Measurements from ENCODE around the gene EFNA5. TPM values are rescaled to one million over a fixed set of nuclear protein-coding genes. Genes with fewer than 3 reads are reported as not detected.
A peak's percentile ranks its signal among the peaks of the same experiment; 100 is the strongest.

Gene EFNA5
- total and polyA plus RNA-seq, 2 donors = 1.7 to 3.6 TPM

GRCh38 chr5:107604990-107605389 lies 65.7 kb downstream of the EFNA5 start:
- Histone ChIP-seq H3K36me3 (ENCODE audit: control insufficient read depth in 2 of 2, insufficient read depth in 2 of 2, low read length in 1 of 2) (no peaks in the 10 kb centered on the region), H3K27me3 (ENCODE audit: control insufficient read depth in 2 of 2, insufficient read depth in 1 of 2, low read length in 1 of 2) (no peaks in the 10 kb centered on the region), H3K4me3 (ENCODE audit: low read length in 2 of 2) (no peak overlapping the region), H3K27ac (ENCODE audit: low read depth in 1 of 2, low read length in 1 of 2) (no peak overlapping the region), H3K9me3 (ENCODE audit: control insufficient read depth in 2 of 2, insufficient read depth in 1 of 2, low read length in 1 of 2) (no peaks in the 10 kb centered on the region), H3K4me1 (ENCODE audit: control insufficient read depth in 2 of 2, insufficient read depth in 2 of 2, low read length in 2 of 2) (peaks cover 4 to 18% of the 10 kb centered on the region in 2 donors)
- WGBS = 7% methylated on average over 3 of the region's 3 CpGs
- DNase-seq (ENCODE audit: low read depth in 6 of 9, low spot score in 9 of 9) = peak in 6 of 9 donors; percentile 4 to 54 (median 10)

DNA sequence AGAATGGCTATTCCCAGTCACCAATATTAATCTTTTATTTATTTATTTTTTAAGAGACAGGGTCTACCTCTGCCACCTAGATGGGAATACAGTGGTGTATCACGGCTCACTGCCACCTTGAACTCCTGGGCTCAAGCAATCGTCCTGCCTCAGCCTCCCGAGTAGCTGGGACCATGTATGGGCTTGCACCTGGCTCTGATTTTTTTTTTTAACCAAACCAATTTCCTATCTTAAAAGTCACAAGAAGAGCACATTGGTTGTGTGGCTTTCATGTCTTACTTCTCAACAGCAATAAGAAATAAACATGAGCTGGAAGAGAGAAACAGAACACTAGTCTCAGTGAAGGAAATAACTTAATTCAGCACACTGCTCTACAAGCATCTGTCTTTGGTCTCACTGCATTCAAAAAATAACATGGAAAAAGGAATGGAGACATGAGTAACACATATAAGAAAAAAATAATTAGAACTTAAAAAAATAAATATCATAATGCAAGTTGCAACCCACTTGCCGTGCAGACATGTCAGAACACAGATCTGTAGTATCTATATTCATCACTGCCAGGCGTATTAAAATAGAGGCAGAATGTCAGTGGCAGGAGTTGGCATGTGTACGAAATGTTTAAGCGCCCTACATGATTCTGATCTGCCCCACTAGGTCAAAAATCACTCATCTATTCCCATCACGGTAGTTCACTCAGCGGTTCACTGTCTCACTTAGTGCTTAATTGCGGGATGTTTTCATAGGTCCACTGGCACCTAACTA lies 66.4 kb downstream of the EFNA5 start:
- WGBS = 79% methylated on average over 10 of the region's 10 CpGs

DNA sequence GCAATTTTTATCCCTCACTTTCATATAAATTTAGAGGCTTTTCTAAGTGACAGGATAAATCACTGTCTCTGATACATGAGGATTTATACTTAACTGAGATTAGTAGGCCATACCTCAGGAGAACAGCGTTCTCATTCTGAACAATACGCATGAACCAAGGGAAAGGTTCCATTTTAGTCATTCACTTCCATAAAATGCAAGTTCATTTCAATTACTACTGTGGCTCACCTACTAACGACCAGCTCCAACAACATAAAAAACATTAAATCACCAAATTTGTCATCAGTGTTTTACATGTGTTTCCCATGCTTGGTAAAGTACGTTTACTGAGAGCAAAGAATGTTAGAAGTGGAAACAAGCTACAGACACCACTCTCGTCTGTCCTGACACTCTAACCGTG lies 67.4 kb downstream of the EFNA5 start:
- H3K36me3 ChIP-seq (ENCODE audit: control insufficient read depth in 2 of 2, insufficient read depth in 2 of 2, low read length in 1 of 2) = no peaks in the 10 kb centered on the region
- no peak overlapping the region for H3K27ac ChIP-seq (ENCODE audit: low read depth in 1 of 2, low read length in 1 of 2)
- no peaks in the 10 kb centered on the region for H3K9me3 ChIP-seq (ENCODE audit: control insufficient read depth in 2 of 2, insufficient read depth in 1 of 2, low read length in 1 of 2)
- no peak overlapping the region for H3K4me3 ChIP-seq (ENCODE audit: low read length in 2 of 2)
- H3K4me1 ChIP-seq (ENCODE audit: control insufficient read depth in 2 of 2, insufficient read depth in 2 of 2, low read length in 2 of 2) = peaks cover 4 to 18% of the 10 kb centered on the region in 2 donors
- 91% methylated on average over 6 of the region's 6 CpGs for WGBS
- no peak for DNase-seq (ENCODE audit: low read depth in 6 of 9, low spot score in 9 of 9)
- no peaks in the 10 kb centered on the region for H3K27me3 ChIP-seq (ENCODE audit: control insufficient read depth in 2 of 2, insufficient read depth in 1 of 2, low read length in 1 of 2)

More for the DNA sequence above, 66.4 kb downstream of the EFNA5 start:
- Histone ChIP-seq H3K36me3 (ENCODE audit: control insufficient read depth in 2 of 2, insufficient read depth in 2 of 2, low read length in 1 of 2) (no peaks in the 10 kb centered on the region), H3K4me1 (ENCODE audit: control insufficient read depth in 2 of 2, insufficient read depth in 2 of 2, low read length in 2 of 2) (peaks cover 4 to 18% of the 10 kb centered on the region in 2 donors), H3K9me3 (ENCODE audit: control insufficient read depth in 2 of 2, insufficient read depth in 1 of 2, low read length in 1 of 2) (no peaks in the 10 kb centered on the region), H3K27me3 (ENCODE audit: control insufficient read depth in 2 of 2, insufficient read depth in 1 of 2, low read length in 1 of 2) (no peaks in the 10 kb centered on the region), H3K4me3 (ENCODE audit: low read length in 2 of 2) (no peak overlapping the region), H3K27ac (ENCODE audit: low read depth in 1 of 2, low read length in 1 of 2) (no peak overlapping the region)
- DNase-seq (ENCODE audit: low read depth in 6 of 9, low spot score in 9 of 9) = peak in 1 of 9 donors; percentile 15

DNA sequence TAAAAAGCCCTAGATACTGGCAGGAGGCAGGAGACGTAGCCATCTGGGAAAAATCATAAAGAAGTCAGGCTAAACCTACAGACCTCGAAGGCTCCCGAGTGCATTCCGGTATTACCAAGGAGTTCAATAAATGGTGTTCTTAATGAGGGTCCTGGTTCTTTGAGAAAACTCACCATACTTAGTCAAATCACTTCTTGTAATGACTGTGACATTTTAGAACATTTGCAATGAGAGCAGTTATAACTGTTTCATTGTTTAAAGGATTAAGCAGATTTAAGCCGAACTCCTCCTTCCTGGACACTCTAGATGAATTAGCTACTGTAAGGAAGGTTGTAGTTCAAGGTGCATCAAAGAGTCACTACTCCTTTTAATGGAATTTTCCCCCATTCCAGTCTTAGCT lies 67.8 kb downstream of the EFNA5 start:
- no peak for DNase-seq (ENCODE audit: low read depth in 6 of 9, low spot score in 9 of 9)
- Histone ChIP-seq H3K4me3 (ENCODE audit: low read length in 2 of 2) (no peak overlapping the region), H3K27me3 (ENCODE audit: control insufficient read depth in 2 of 2, insufficient read depth in 1 of 2, low read length in 1 of 2) (no peaks in the 10 kb centered on the region), H3K4me1 (ENCODE audit: control insufficient read depth in 2 of 2, insufficient read depth in 2 of 2, low read length in 2 of 2) (peaks cover 4 to 18% of the 10 kb centered on the region in 2 donors), H3K27ac (ENCODE audit: low read depth in 1 of 2, low read length in 1 of 2) (no peak overlapping the region), H3K36me3 (ENCODE audit: control insufficient read depth in 2 of 2, insufficient read depth in 2 of 2, low read length in 1 of 2) (no peaks in the 10 kb centered on the region), H3K9me3 (ENCODE audit: control insufficient read depth in 2 of 2, insufficient read depth in 1 of 2, low read length in 1 of 2) (no peaks in the 10 kb centered on the region)
- 98% methylated on average over 5 of the region's 5 CpGs for WGBS

DNA sequence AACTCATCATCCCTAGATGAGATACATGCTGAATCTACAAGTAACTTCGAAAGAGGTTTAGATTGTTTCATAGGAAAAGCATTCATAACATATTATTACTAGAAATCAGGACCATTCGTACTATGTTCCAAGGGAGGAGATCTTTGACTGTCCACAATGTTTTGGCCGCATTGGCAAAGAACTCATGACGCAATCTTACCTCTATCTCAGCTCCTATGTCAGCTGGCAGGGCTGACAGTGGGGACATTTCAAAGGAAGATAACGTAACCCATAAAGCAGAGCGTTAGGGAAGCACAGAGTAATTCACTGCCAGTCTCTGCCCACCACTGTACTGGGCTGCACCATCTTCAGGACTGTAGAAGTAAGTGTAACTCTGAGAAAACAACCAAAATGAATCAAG lies 69.7 kb downstream of the EFNA5 start:
- H3K27ac ChIP-seq (ENCODE audit: low read depth in 1 of 2, low read length in 1 of 2) = no peak overlapping the region
- no peaks in the 10 kb centered on the region for H3K9me3 ChIP-seq (ENCODE audit: control insufficient read depth in 2 of 2, insufficient read depth in 1 of 2, low read length in 1 of 2)
- DNase-seq (ENCODE audit: low read depth in 6 of 9, low spot score in 9 of 9) = no peak
- no peaks in the 10 kb centered on the region for H3K36me3 ChIP-seq (ENCODE audit: control insufficient read depth in 2 of 2, insufficient read depth in 2 of 2, low read length in 1 of 2)
- 98% methylated on average over 6 of the region's 6 CpGs for WGBS
- no peak overlapping the region for H3K4me3 ChIP-seq (ENCODE audit: low read length in 2 of 2)
- H3K27me3 ChIP-seq (ENCODE audit: control insufficient read depth in 2 of 2, insufficient read depth in 1 of 2, low read length in 1 of 2) = no peaks in the 10 kb centered on the region
- peaks cover 4 to 18% of the 10 kb centered on the region in 2 donors for H3K4me1 ChIP-seq (ENCODE audit: control insufficient read depth in 2 of 2, insufficient read depth in 2 of 2, low read length in 2 of 2)

DNA sequence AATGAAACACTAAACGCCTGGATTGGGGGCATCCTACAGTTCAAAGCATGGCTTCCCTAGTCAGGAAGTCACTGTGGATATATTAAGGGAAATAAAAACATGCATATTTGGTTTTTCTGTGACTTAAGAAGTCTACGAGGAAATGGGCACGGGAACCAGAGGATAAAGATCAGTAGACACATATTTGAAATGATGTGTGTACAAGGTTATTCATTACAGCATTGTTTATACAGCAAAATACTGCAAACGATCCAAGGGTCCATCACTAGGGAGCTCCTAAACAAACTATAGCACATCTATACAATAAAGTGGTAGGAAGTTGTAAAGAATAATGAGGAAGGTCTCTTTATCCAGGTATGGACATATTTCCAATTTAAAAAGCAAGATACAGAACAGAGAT lies 71.8 kb downstream of the EFNA5 start:
- no peak for DNase-seq (ENCODE audit: low read depth in 6 of 9, low spot score in 9 of 9)
- Histone ChIP-seq H3K4me1 (ENCODE audit: control insufficient read depth in 2 of 2, insufficient read depth in 2 of 2, low read length in 2 of 2) (no peaks in the 10 kb centered on the region), H3K9me3 (ENCODE audit: control insufficient read depth in 2 of 2, insufficient read depth in 1 of 2, low read length in 1 of 2) (no peaks in the 10 kb centered on the region), H3K4me3 (ENCODE audit: low read length in 2 of 2) (no peak overlapping the region), H3K27ac (ENCODE audit: low read depth in 1 of 2, low read length in 1 of 2) (no peak overlapping the region), H3K36me3 (ENCODE audit: control insufficient read depth in 2 of 2, insufficient read depth in 2 of 2, low read length in 1 of 2) (no peaks in the 10 kb centered on the region), H3K27me3 (ENCODE audit: control insufficient read depth in 2 of 2, insufficient read depth in 1 of 2, low read length in 1 of 2) (no peaks in the 10 kb centered on the region)
- 92% methylated on average over 4 of the region's 4 CpGs for WGBS

DNA sequence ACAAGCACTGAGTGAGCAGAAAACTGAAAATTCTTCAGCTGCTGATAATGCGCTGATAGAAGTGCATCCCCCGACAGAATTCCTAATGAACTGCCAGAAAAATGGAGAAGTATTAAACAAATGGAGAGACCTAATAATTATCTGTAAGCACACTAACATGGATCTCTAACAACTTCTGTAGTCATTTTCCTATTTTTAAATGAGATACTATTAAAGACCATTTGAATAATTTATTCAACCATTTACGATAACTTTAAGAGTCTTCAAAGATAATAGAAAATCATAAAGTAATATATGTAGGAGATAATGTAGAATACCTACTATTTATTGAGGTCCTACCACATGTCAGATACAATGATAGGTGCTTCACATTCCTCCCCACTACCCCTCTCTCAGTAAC lies 72.9 kb downstream of the EFNA5 start:
- no peak overlapping the region for H3K4me3 ChIP-seq (ENCODE audit: low read length in 2 of 2)
- no peaks in the 10 kb centered on the region for H3K36me3 ChIP-seq (ENCODE audit: control insufficient read depth in 2 of 2, insufficient read depth in 2 of 2, low read length in 1 of 2)
- H3K9me3 ChIP-seq (ENCODE audit: control insufficient read depth in 2 of 2, insufficient read depth in 1 of 2, low read length in 1 of 2) = no peaks in the 10 kb centered on the region
- H3K4me1 ChIP-seq (ENCODE audit: control insufficient read depth in 2 of 2, insufficient read depth in 2 of 2, low read length in 2 of 2) = no peaks in the 10 kb centered on the region
- 98% methylated on average over 3 of the region's 3 CpGs for WGBS
- H3K27ac ChIP-seq (ENCODE audit: low read depth in 1 of 2, low read length in 1 of 2) = no peak overlapping the region
- no peak for DNase-seq (ENCODE audit: low read depth in 6 of 9, low spot score in 9 of 9)
- H3K27me3 ChIP-seq (ENCODE audit: control insufficient read depth in 2 of 2, insufficient read depth in 1 of 2, low read length in 1 of 2) = no peaks in the 10 kb centered on the region

DNA sequence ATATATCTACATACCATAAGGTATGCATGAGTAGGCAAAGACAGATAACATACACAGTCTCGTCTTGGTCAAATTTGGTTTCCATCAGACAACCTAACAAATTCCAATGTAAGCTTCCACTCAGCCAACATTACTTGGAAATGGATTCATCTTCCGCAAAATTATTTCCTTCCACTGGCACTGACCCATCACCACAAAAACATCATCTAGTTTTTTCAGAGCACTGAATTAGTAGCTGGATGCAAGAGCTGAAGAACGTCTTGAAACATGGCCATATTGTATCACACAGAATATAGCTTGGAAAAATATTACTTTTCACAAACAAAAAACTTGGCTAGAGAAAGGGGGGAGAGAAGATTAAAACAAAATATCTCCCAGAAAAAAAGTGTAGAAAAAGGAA lies 73.5 kb downstream of the EFNA5 start:
- H3K9me3 ChIP-seq (ENCODE audit: control insufficient read depth in 2 of 2, insufficient read depth in 1 of 2, low read length in 1 of 2) = no peaks in the 10 kb centered on the region
- no peak overlapping the region for H3K27ac ChIP-seq (ENCODE audit: low read depth in 1 of 2, low read length in 1 of 2)
- H3K36me3 ChIP-seq (ENCODE audit: control insufficient read depth in 2 of 2, insufficient read depth in 2 of 2, low read length in 1 of 2) = no peaks in the 10 kb centered on the region
- DNase-seq (ENCODE audit: low read depth in 6 of 9, low spot score in 9 of 9) = no peak
- 94% methylated on average over 3 of the region's 3 CpGs for WGBS
- no peaks in the 10 kb centered on the region for H3K27me3 ChIP-seq (ENCODE audit: control insufficient read depth in 2 of 2, insufficient read depth in 1 of 2, low read length in 1 of 2)
- H3K4me3 ChIP-seq (ENCODE audit: low read length in 2 of 2) = no peak overlapping the region
- H3K4me1 ChIP-seq (ENCODE audit: control insufficient read depth in 2 of 2, insufficient read depth in 2 of 2, low read length in 2 of 2) = no peaks in the 10 kb centered on the region

- H3K9me3 ChIP-seq (ENCODE audit: control insufficient read depth in 2 of 2, insufficient read depth in 1 of 2, low read length in 1 of 2) = no peaks in the 10 kb centered on the region
- no peak overlapping the region for H3K27ac ChIP-seq (ENCODE audit: low read depth in 1 of 2, low read length in 1 of 2)
- no peaks in the 10 kb centered on the region for H3K4me1 ChIP-seq (ENCODE audit: control insufficient read depth in 2 of 2, insufficient read depth in 2 of 2, low read length in 2 of 2)
- H3K27me3 ChIP-seq (ENCODE audit: control insufficient read depth in 2 of 2, insufficient read depth in 1 of 2, low read length in 1 of 2) = no peaks in the 10 kb centered on the region
- no peak overlapping the region for H3K4me3 ChIP-seq (ENCODE audit: low read length in 2 of 2)
- WGBS = 97% methylated on average over 4 of the region's 4 CpGs
- H3K36me3 ChIP-seq (ENCODE audit: control insufficient read depth in 2 of 2, insufficient read depth in 2 of 2, low read length in 1 of 2) = no peaks in the 10 kb centered on the region
- no peak for DNase-seq (ENCODE audit: low read depth in 6 of 9, low spot score in 9 of 9)
These were observed 76.3 kb downstream of the EFNA5 start for GRCh38 chr5:107594253-107595045.
